ENCODE results near the gene CST9L.

Gene CST9L

GRCh38 chr20:23568320-23568970, at the start of gene CST9L:
Gene CST9L, minus strand, starts transcription at chr20:23568484. Its CDS starts 34 bp downstream, at chr20:23568450.
- H4K20me1 ChIP-seq, result no peaks in the 10 kb centered on the region
- no peaks in the 10 kb centered on the region for H3K4me1 ChIP-seq
- H3K4me2 ChIP-seq, result no peak within 1 kb of the TSS
- no peaks in the 10 kb centered on the region for H3K36me3 ChIP-seq
- peaks cover 0 to 3% (median under 1%) of the 10 kb centered on the region in 11 experiments; a peak in 6 of 22 replicates for H3K9me3 ChIP-seq (replicated peaks in 1 of 11)
- H3K4me3 ChIP-seq, result no peak within 1 kb of the TSS
- no peak for TF ChIP-seq Cebpa-rat (IDR thresholded peaks at IDR 0.05)
- no peak within 1 kb of the TSS for H3K27ac ChIP-seq
- no peaks in the 10 kb centered on the region for H3K27me3 ChIP-seq
- H3K9ac ChIP-seq, result no peak within 1 kb of the TSS

DNA sequence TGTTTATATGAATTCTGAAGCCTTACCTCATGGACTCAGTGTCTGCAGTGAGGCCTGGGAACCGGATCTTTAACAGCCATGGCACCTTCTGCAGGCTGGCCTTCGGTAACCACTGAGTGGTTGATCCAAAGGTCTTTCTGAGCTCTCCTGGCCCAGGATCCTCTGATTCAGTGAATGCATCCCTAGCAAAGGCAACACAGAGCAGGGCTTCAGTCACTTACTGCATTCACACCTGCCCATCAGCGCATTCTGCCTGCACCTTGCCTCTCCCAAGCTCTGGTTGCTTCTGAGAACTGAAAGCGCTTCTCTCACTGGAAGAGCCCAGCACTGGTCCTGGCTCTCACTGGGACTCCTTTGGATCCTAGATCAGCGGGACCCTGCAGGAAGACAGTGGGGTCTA, 45.9 kb upstream of the CST9L start:
- no peak overlapping the region for H3K4me3 ChIP-seq
- 0 out of 22 replicates have a peak, but pooled peaks cover 0 to 6% (median 0%) of the 10 kb centered on the region in 11 experiments for H3K9me3 ChIP-seq (replicated peaks in 1 of 11)
- no peaks in the 10 kb centered on the region for H3K36me3 ChIP-seq
- H3K4me1 ChIP-seq, result peaks cover 0 to 16% (median 0%) of the 10 kb centered on the region in 10 experiments; a peak in 4 of 20 replicates
- no peak overlapping the region for H3K9ac ChIP-seq
- no peak overlapping the region for H3K4me2 ChIP-seq
- no peak overlapping the region for H3K27ac ChIP-seq
- TF ChIP-seq Cebpa-rat (IDR thresholded peaks at IDR 0.05), result no peak
- H4K20me1 ChIP-seq, result no peaks in the 10 kb centered on the region
- no peaks in the 10 kb centered on the region for H3K27me3 ChIP-seq

DNA sequence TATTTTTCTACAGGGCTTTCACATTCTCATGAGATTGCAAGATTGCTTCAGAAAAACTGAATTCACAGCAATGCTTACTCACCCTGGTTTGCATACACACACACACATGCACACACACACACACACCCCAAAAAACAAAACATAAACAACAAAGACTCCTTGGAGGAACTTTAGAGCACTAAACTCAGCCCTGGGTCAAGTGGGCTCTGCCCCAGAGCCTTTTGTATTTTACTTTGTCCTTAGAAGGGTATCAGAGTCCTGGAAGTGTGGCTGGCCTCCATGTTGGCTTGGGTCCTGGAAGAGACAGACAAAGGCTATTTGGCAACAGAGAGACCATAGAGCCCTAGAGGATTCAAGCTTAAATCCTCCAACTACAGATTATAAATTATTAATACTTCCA, 45.4 kb upstream of the CST9L start:
- H4K20me1 ChIP-seq, result no peaks in the 10 kb centered on the region
- no peak overlapping the region for H3K27ac ChIP-seq
- H3K4me1 ChIP-seq, result peaks cover 0 to 16% (median 0%) of the 10 kb centered on the region in 10 experiments; a peak in 4 of 20 replicates
- H3K36me3 ChIP-seq, result no peaks in the 10 kb centered on the region
- no peak overlapping the region for H3K4me3 ChIP-seq
- H3K4me2 ChIP-seq, result no peak overlapping the region
- H3K9me3 ChIP-seq (replicated peaks in 1 of 11), result 0 out of 22 replicates have a peak, but pooled peaks cover 0 to 6% (median 0%) of the 10 kb centered on the region in 11 experiments
- no peak for TF ChIP-seq Cebpa-rat (IDR thresholded peaks at IDR 0.05)
- H3K9ac ChIP-seq, result no peak overlapping the region
- H3K27me3 ChIP-seq, result no peaks in the 10 kb centered on the region

DNA sequence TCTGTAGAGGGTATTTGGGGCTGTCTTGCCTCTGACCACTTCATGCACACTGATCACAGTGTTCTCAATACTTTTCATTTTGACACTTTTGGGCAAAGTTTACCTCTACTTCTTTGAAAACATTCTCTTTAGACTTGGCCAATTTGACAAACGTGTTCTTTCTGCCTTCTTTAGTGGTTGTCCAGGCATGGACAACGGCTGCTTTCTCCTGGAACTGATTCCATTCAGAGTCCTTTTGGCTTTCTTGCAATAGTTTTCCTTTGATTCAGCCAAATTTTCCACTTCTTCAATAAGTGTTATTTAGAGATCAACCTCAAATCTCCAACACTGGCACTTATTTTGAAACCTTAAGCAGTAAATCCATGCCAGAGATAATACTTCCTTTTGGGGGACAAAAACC, 44.1 kb upstream of the CST9L start:
- H3K27ac ChIP-seq, result no peak overlapping the region
- H4K20me1 ChIP-seq, result no peaks in the 10 kb centered on the region
- 0 out of 22 replicates have a peak, but pooled peaks cover 0 to 6% (median 0%) of the 10 kb centered on the region in 11 experiments for H3K9me3 ChIP-seq (replicated peaks in 1 of 11)
- no peaks in the 10 kb centered on the region for H3K36me3 ChIP-seq
- H3K4me2 ChIP-seq, result no peak overlapping the region
- no peak for TF ChIP-seq Cebpa-rat (IDR thresholded peaks at IDR 0.05)
- H3K9ac ChIP-seq, result no peak overlapping the region
- H3K4me3 ChIP-seq, result no peak overlapping the region
- no peaks in the 10 kb centered on the region for H3K27me3 ChIP-seq
- peaks cover 1 to 14% (median 6%) of the 10 kb centered on the region in 10 experiments; a peak in 19 of 20 replicates for H3K4me1 ChIP-seq

DNA sequence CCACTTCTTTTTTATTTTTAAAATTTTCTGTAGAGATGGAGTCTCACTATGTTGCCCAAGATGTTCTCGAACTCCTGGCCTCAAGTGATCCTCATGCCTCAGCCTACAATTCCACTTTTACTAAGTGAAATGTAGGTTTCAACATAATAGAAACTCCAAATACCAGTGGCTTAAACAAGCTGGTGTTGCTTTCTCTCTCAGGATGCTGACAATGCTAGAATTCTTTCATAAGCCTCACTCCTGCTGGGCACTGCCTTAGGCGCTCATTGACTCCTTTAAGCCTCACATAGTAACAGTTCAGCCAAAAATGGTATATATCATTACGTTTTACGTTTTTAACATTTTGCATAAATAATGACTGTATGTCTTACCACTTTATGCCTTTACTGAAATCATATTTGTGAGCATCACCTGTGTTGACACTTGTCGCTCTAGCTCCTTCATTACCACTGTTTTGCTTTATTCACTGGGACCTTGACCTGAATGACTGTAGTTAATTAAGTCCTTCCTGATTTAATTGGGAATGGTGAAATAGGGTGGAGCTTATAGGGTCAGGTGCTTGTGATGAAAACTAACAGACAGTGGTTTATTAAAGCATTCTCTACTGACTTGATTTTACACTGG, 41.3 kb upstream of the CST9L start:
- no peaks in the 10 kb centered on the region for H3K27me3 ChIP-seq
- no peak overlapping the region for H3K9ac ChIP-seq
- no peaks in the 10 kb centered on the region for H3K9me3 ChIP-seq (replicated peaks in 1 of 11)
- no peaks in the 10 kb centered on the region for H3K36me3 ChIP-seq
- H3K4me1 ChIP-seq, result peaks cover 4 to 23% (median 15%) of the 10 kb centered on the region in 10 experiments; a peak in 18 of 20 replicates
- no peak overlapping the region for H3K4me3 ChIP-seq
- H3K27ac ChIP-seq, result no peak overlapping the region
- H3K4me2 ChIP-seq, result no peak overlapping the region
- TF ChIP-seq Cebpa-rat (IDR thresholded peaks at IDR 0.05), result no peak
- no peaks in the 10 kb centered on the region for H4K20me1 ChIP-seq

- no peak for TF ChIP-seq Cebpa-rat (IDR thresholded peaks at IDR 0.05)
- peaks cover 6 to 34% (median 25%) of the 10 kb centered on the region in 10 experiments for H3K4me1 ChIP-seq
- no peaks in the 10 kb centered on the region for H3K36me3 ChIP-seq
- no peaks in the 10 kb centered on the region for H3K27me3 ChIP-seq
- no peaks in the 10 kb centered on the region for H4K20me1 ChIP-seq
- no peak overlapping the region for H3K4me2 ChIP-seq
- no peak overlapping the region for H3K27ac ChIP-seq
- no peak overlapping the region for H3K9ac ChIP-seq
- no peak overlapping the region for H3K4me3 ChIP-seq
- H3K9me3 ChIP-seq (replicated peaks in 1 of 11), result 0 out of 22 replicates have a peak, but pooled peaks cover 0 to 2% (median 0%) of the 10 kb centered on the region in 11 experiments
Measured at GRCh38 chr20:23608251-23608846, 40.1 kb upstream of the CST9L start.

- H3K9ac ChIP-seq, result peak overlapping the region in 1 of 11 experiments; percentile 32; a peak in 1 of 22 replicates
- H3K4me1 ChIP-seq, result peaks cover 11 to 40% (median 32%) of the 10 kb centered on the region in 10 experiments
- no peak for TF ChIP-seq Cebpa-rat (IDR thresholded peaks at IDR 0.05)
- H3K36me3 ChIP-seq, result no peaks in the 10 kb centered on the region
- no peaks in the 10 kb centered on the region for H3K27me3 ChIP-seq
- no peak overlapping the region for H3K4me3 ChIP-seq
- H3K4me2 ChIP-seq, result peak overlapping the region in 9 of 11 experiments; percentile 37 to 70 (median 57); a peak in 16 of 22 replicates
- H3K27ac ChIP-seq, result no peak overlapping the region
- H4K20me1 ChIP-seq, result no peaks in the 10 kb centered on the region
- H3K9me3 ChIP-seq (replicated peaks in 1 of 11), result 0 out of 22 replicates have a peak, but pooled peaks cover 0 to 8% (median 0%) of the 10 kb centered on the region in 11 experiments
Measured at GRCh38 chr20:23607497-23608245, 39.4 kb upstream of the CST9L start.

- Histone ChIP-seq H3K27ac (no peak overlapping the region), H3K9me3 (replicated peaks in 1 of 11) (0 out of 22 replicates have a peak, but pooled peaks cover 0 to 8% (median 0%) of the 10 kb centered on the region in 11 experiments), H4K20me1 (no peaks in the 10 kb centered on the region), H3K4me2 (peak overlapping the region; percentile 5 to 70 (median 51); a peak in 20 of 22 replicates), H3K27me3 (no peaks in the 10 kb centered on the region), H3K4me3 (no peak overlapping the region), H3K9ac (no peak overlapping the region), H3K36me3 (no peaks in the 10 kb centered on the region), H3K4me1 (peaks cover 18 to 48% (median 40%) of the 10 kb centered on the region in 10 experiments)
- TF ChIP-seq Cebpa-rat (IDR thresholded peaks at IDR 0.05), result no peak
Measured at GRCh38 chr20:23606652-23607049, 38.4 kb upstream of the CST9L start.
